HG02870 (cell line): ENCODE measurements around the gene FIGNL2.

ENCODE experiments used
- ATAC-seq: cut with Tn5 transposase; IDR thresholded peaks from one replicate; pipeline ENCODE4 v1.9.1; 2021; ENCODE audit warnings: mild to moderate bottlenecking, moderate library complexity; ENCODE audit not compliant: unreplicated experiment

FIGNL2 gene

DNA sequence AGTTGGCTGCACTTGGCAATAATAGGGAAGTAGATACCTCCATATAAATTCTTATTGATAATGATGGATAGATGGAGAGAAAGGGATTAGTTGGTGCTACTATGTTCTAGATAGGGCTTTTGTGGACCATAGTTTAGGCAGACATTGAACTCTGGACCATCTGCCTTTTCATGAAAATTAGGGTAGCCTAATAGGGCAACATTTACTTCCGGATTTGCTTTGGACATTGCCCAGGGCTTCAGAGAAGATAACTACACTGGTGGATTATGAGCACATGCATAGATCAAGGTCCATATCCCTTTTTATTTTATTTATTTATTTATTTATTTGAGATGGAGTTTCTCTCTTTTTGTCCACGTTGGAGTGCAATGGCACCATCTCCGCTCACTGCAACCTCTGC is 70.5 kb downstream of the FIGNL2 start:
- no peak for ATAC-seq

DNA sequence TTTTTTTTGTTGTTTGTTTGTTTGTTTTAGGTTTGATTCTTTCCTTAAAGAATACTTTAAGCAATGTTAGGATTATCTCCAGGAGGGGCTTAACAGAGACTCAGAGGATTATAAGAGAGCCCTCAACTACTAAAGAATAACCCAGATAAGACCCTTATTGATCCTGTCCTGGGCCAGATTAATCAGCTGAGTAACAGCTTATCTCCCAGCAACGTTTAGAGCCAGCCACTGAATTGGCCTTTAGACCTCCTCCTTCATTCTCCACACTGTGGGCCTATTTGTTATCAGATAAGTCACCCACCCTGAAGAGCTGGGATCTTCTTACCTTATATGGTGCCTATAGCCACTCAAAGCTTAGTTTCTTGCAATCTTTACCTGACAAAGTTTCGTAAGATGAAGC is 71.1 kb downstream of the FIGNL2 start:
- ATAC-seq: no peak

DNA sequence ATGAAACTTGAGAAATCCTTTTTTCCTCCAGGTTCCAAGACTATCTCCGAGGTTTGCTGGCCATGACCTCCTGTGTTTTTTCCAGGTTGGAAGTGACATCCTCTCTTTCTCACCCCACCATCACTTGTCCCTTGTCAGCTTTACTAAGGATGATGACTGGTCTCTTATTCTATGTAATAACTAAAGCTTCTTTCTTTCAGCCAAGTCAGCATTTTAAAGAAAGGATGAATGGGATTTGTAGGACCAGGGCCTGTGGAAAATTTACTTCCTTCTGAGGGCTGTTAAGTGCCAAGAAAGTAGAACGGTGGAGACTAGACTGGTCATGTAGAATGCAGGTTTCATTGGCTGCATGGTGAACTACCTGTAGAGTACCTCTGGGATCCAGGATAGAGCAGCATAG is 73.6 kb downstream of the FIGNL2 start:
- ATAC-seq: no peak

DNA sequence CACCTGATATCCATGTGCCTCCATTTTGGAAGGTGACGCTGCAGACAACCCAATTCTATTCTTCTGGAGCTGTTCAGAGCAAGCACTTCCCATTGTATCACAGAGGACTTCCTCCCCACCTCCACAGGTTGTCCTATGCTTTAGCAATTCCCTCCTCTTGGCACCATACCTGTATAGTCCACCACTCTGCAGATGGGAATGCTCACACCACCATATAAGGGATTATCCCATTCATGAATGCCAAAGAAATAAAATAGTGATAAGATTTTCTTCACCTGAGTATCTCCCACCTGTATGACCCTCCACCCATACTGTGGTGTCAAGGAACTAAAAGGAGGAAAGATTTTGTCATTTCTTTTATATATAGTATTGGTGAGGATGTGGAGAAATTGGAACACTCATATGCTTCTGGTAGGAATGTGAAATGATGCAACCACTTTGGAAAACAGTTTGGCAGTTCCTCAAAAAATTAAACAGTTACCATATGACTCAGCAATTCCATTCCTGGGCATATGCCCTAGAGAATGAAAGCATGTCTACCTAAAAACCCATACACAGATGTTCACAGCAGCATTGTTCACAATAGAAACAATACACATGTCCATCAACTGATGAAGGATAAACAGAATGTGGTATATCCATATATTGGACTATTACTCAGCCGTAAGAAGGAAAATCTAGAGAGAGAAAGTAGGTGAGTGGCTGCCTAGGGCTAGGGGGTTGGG is 75.2 kb downstream of the FIGNL2 start:
- no peak for ATAC-seq

DNA sequence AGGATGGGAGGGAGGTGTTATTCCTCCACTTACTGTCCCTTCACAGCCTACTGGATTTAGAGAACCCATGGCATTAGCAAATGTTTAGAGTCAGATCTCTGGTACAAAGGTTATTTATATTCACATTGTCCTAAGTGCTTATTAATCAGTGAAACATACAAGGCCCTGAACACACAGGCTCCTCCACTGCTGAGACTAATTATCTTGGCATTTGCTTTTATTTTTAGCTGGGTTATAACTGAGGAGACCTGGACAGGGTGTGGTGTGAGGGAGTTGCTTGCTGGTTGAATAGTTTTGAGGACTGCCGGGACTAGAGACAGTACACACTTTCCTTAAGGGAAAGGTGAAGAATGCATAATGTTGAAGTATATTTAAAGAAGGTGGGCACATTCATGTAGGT is 77.5 kb downstream of the FIGNL2 start:
- no peak for ATAC-seq
